Suprapubic skin (tissue), 3 donors: Measurements from ENCODE around the gene INPP4B.

ENCODE experiments used
- POLR2A ChIP-seq, 2 donors: fragments of 450-650 bp; IDR thresholded peaks; one replicate each; pipeline ENCODE4 v1.6.1; 2017; ENCODE audit warnings: antibody characterized with exemption in 2 of 2, mild to moderate bottlenecking in 2 of 2, moderate library complexity in 2 of 2
- TF ChIP-seq, protein P1 (sequence below), 2 donors: fragments of 200-600 bp in 1 of 2; fragments of 450-650 bp in 1 of 2; sonication (generic) in 1 of 2; IDR thresholded peaks; one replicate each; pipeline ENCODE4 v1.5.1; 2016 to 2019; ENCODE audit warnings: antibody characterized with exemption in 2 of 2, mild to moderate bottlenecking in 1 of 2, moderate library complexity in 1 of 2

DNA sequence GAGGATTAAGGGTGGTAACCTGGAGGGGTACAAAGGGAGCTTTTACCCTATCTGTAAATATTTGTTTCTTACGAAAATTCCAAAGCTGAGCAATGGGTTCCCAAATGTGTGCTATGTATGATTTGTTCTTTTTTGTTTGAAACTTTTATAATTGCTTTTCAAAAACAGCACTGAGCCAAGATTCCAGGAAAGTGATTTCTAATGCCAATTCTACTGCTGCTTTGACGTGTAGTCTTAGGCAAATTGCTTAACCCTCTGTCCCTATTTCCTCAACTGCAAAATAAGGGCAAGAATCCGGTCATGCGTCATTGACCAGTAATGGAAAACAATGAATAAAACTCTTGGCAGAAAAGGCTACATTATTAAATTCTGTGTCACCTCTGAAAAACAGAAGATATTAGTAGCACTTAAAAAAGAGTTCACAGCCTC lies 755.0 kb downstream of the INPP4B start:
- TF ChIP-seq, protein P1, sequence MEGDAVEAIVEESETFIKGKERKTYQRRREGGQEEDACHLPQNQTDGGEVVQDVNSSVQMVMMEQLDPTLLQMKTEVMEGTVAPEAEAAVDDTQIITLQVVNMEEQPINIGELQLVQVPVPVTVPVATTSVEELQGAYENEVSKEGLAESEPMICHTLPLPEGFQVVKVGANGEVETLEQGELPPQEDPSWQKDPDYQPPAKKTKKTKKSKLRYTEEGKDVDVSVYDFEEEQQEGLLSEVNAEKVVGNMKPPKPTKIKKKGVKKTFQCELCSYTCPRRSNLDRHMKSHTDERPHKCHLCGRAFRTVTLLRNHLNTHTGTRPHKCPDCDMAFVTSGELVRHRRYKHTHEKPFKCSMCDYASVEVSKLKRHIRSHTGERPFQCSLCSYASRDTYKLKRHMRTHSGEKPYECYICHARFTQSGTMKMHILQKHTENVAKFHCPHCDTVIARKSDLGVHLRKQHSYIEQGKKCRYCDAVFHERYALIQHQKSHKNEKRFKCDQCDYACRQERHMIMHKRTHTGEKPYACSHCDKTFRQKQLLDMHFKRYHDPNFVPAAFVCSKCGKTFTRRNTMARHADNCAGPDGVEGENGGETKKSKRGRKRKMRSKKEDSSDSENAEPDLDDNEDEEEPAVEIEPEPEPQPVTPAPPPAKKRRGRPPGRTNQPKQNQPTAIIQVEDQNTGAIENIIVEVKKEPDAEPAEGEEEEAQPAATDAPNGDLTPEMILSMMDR (IDR thresholded peaks at IDR 0.05) = no peak
- TF ChIP-seq POLR2A (IDR thresholded peaks at IDR 0.05) = no peak
